Fibroblast of skin of back (primary cell): ENCODE measurements around the gene ZNF550. TPM values are rescaled to one million over a fixed set of nuclear protein-coding genes. Genes with fewer than 3 reads are reported as not detected.
A peak's percentile ranks its signal among the peaks of the same experiment; 100 is the strongest.

Source experiments
- DNase-seq: peaks from one replicate; pipeline ENCODE4 v3.0.0-alpha.2; 2013
- polyA plus RNA-seq, 2 experiments: library from polyadenylated mRNA; unstranded; fragments of 120-200 nt; gene quantifications; one replicate each; pipeline ENCODE4 v1.2.1, GENCODE V29; 2013; ENCODE audit not compliant: insufficient read length in 2 of 2

ZNF550 gene
- polyA plus RNA-seq (2013, experiment 1 of 2; ENCODE audit: insufficient read length): 6.0 TPM
- 5.9 TPM for polyA plus RNA-seq (2013, experiment 2 of 2; ENCODE audit: insufficient read length)

DNA sequence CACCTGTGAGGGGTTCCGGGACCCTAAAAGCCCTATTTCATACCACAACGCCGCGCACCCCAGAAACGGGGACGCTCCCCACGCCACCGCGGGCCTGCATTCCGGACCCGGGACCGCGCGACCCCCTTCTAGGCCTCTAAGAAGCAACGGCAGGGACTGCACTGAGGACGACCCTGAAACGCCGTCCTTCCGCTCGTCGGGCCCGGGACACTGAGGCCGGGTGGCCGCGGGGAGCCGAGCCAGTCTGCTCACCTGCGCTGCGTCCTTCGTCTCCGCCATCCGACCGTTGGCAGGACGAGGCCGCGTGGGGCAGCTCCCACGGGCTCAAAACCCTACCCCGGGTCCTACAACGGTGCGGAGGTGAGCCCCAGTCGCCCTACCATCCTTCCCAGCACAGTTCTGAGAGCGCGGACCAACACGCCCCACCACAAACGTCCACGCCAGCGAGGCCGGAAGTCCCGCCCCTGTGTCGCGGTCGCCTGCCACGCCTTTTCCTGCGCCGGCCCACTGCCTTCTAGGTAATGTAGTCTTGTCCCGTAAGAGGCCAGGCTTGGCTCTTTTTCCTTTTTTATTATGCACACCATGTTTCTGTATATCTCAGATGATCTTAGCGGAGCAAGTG lies at the start of gene ZNF550:
Gene ZNF550, minus strand, starts transcription at position 460 of the 622 bp plus-strand sequence. Its CDS starts 181 bp downstream, at position 279.
- DNase-seq: peak; percentile 90

DNA sequence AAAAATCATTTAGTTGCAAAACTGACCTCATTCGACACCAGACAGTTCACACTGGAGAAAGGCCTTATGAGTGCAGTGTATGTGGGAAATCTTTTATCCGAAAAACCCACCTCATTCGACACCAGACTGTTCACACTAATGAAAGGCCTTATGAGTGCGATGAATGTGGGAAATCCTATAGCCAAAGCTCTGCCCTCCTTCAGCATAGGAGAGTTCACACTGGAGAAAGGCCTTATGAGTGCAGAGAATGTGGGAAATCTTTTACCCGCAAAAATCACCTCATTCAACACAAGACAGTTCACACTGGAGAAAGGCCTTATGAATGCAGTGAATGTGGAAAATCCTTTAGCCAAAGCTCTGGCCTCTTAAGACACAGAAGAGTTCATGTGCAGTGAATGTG lies 47.3 kb upstream of the ZNF550 start:
- no peak for DNase-seq

DNA sequence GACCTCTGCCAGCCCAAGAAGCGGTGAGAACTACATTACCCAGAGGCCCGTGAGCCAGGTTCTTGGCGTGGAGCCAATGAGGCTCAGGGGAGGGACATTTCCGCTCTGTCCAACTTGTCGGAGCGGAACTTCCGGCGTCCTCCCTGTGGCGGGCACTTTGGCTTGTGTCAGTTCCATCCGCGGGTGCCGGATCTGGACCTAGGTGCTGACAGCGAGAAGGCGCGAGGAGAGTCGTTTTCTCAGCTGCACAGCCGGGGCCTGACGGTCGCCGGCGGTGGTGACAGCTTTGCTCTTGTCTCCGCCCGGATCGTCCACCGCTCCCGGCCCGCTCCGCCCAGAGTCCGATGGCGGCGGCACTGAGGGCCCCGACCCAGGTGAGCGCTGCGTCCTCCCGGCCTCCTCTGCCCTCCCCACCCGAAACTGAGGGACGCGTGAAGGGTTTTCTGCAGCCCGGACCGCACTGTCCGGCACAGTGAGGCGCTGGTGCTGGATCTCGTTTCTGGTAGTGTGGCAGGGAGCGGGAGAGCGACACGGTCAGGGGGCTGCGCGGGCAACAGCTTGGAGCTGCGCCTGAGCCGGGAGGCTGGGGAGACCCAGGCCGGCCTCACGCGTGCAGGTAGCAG lies 40.2 kb upstream of the ZNF550 start, which contains the start of gene ZNF530:
Gene ZNF530, plus strand, starts transcription at position 125 of the 623 bp plus-strand sequence. CDS start 4,461 bp downstream, outside the sequence.
- DNase-seq: peak; percentile 95

DNA sequence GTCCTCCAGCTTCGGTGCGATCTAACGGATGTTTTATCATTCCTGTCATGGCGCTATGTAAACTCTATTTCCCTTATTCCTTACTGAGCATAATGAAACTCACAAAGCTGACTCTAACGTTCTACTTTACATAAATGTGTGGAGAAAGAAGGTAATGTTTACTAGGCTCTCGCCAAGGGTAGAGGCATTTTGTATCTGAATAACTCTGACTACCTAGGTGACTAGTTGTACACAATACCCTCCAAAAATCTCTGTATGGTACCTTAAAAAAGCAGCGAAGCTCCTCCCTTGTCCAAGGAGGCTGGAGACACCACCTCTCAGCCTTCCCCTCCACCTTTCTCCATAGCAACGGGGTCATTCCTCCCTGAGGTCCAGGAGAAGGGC lies 39.7 kb upstream of the ZNF550 start:
- no peak for DNase-seq

DNA sequence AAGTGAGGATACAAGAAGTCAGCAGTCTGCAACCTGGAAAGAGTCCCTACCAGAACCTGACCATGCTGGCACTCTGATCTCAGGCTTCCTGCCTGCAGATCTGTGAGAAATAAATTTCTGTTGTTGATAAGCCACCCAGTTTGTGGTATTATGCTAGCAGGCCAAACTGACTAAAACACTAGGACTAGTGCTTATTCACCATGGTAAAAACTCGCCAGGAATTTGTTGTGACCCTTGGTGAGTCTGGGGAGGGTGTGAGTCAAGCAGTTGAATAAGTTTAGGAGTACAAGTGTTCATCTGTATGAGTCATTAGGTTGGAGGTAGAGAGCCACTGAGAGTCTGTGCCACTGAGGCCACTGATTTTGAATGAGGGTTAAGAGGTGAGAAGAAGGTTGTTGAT lies 27.9 kb upstream of the ZNF550 start:
- DNase-seq: peak; percentile 57

DNA sequence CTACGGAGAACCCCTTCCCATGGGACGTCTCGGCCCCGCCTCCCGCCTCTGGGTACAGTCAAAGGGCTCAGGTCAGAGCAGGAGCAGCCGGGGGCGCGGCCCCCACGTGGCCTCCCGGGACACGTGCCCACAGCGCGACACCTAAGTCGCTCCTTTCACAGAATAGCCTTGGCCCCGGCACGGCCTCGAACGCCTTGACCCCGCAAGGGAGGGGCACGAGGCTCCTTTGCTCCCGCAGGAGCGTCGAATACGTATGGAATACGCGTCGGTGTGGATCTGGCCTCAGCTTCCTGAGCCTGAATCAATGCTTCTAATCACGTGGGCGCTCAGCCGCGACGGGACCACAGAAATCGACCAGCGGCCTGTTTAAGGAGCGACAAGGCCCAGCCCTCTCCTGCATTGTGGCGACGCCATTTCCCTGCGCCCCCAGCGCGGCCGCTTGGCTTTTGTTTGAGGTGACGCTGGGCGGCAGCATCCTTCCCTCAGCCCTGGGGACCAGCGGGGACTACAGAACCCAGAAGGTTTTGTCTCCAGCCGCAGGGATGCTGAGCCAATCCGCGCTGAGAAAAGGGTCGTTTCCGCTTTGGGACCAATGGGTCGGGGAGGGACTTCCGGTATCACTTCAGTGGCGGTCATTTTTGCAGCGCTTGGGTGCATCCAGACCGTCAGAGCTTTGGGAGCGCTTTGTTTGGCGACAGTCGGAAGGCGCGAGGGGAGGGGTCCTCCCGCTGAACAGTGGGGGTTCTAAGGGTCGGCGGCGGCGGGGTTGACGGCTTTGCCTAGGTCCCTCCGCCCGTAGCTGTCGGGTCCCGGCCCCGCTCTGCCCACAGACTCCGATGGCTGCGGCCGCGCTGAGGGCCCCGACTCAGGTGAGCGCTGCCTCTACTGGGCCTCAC lies 24.1 kb upstream of the ZNF550 start, which contains the start of gene ZIK1:
Gene ZIK1, plus strand, starts transcription at position 625 of the 896 bp plus-strand sequence. Its CDS starts 212 bp downstream, at position 837.
- DNase-seq: peak; percentile 97

DNA sequence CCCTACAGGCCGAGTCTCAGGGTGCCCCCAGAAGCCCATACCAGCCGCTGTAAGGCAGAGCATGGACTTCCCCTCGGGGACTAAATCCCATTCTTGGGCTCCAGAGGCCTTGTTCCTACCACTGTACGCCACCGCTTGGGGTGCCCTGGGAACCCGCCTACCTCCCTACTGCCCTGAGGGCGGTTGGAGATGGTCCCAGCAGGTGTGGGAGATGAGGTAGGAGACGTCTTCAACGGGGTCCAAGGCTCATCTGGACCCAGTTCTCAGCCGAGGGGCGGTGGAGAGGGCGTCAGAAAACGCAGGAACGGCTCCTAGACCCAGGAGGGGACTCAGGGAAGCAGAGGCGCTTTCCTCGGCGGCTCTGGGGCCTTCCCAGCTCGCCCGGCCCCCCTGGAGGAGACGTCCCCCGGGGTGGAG lies 23.4 kb upstream of the ZNF550 start:
- no peak for DNase-seq

DNA sequence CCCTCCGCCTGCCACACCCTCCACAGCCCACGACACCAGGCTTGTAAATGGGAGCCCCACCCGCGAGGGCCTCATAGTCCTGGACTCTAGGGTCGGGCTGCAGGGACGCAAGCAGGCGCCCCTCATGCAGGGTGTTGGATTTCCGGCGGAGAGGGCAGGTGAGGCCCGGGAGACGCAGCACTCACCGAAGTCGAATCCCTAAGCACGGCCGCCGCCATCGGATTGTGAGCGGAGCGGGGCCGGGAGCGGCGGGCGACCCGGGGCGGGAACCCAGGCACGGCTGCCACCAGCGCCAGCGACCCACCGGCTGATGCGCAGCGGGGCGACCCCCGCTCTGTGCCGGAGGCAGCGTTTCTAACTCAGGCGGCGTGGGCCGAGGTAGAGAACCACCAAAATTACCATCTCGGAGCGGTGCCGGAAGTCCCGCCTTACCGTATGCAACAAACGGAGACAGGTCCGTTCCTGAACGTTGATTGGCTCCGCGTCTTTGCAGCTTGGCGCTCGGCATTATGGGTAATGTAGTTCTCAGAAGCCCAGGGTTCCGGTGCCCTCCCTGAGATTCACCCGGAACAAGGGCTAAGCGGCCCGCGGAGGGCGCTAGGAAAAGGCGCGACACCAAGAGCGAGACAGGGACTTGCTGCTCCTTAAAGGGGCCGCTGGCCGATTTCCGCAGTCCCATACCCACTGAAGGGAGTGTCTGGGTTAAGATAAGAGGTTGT lies 19.0 kb upstream of the ZNF550 start, which contains the start of gene ZNF416:
Gene ZNF416, minus strand, starts transcription at position 425 of the 719 bp plus-strand sequence. Its CDS starts 207 bp downstream, at position 218.
- peak; percentile 99 for DNase-seq

DNA sequence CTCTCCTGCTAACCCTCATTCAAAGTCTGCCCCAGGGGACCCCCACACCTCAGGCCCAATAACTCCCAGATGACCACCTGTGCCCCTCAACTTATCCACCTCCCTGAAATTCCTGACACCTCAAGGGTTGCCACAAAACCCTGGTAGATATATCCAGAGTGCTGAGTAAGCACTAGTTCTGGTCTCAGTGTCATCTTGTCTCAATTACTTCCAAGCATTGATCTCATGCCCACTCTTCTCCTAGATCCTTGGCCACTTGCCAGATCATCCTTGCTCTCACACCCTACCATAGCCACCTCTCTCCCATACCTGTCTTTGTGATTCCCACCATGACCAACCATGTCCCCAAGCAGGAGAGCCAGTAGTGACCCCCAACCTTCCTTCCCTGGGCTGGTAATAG lies 17.0 kb upstream of the ZNF550 start:
- no peak for DNase-seq

DNA sequence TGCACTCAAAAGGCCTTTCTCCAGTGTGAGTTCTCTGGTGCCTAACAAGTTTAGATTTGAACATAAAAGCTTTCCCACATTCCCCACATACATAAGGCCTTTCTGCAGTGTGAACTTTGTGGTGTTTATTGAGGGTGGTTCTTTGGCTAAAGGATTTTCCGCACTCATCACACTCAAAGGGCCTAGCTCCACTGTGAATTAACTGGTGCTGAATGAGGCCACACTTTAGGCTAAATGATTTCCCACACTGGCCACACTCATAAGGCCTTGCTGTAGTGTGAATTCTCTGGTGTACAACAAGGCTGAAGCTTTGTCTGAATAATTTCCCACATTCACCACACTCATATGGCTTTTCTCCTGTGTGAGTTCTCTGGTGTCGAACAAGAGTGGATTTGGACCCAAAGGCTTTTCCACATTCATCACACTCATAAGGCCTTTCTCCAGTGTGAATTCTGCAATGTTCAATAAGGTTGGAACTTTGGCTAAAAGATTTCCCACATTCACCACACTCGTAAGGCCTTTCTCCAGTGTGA lies 12.8 kb upstream of the ZNF550 start:
- DNase-seq: no peak

DNA sequence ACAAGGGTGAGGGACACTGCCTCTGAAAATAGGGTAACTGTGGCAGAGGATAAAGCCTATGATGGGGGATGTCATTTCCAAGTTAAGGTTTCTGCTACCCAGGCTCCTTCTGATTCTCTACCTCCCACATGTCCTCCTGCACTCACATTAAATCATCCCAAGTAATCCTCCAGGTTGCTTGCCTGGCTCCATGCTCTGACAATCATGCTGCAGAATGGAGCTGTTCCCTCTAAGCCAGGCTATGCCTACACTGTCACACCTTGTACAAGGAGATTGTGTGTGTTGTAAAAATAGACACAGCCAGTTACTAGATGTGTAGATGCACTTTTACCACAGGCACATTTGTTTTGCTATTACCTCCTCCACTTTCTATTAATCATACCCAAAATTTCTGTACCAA lies 11.0 kb upstream of the ZNF550 start:
- no peak for DNase-seq

DNA sequence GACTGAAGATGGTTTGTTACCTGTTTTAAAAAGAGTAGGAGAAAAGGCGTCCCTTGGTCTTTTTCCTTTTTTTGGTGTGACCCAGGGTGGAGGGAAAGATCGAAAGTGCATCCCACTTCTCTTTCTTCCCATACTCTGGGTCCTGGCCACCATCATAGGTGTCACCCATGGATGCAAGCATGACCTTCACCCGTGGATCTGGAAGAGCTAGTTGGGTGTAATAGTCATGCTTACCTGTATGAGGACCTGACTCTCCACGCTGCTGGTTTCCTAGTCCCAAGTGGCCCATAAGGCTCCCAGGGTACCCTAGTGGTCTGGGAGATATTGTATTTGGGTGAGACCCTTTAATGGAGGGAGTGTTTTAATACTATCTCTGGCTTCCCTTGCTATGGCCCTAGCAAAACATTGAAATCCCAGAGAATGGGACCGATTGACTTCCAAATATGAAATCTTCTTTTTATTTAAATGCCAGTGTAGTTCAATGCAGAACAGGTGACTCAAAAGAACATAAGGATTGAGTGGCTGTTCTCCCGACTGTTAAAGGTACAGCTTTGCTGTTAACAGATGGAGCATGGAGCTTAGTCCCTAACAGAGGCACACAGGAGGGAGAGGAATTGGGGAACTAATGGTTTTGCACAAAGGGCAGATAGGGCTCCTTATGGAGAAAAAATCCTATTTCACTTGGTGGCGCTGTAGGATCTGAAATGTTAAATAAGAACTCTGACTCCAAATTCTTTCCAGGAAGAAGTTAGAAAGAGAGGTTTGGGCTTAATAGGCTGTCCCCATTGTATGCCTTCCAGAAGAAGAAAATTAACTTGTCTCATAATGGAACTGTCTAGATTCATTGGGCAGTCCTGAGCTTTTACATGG lies 7.0 kb upstream of the ZNF550 start:
- peak; percentile 26 for DNase-seq

DNA sequence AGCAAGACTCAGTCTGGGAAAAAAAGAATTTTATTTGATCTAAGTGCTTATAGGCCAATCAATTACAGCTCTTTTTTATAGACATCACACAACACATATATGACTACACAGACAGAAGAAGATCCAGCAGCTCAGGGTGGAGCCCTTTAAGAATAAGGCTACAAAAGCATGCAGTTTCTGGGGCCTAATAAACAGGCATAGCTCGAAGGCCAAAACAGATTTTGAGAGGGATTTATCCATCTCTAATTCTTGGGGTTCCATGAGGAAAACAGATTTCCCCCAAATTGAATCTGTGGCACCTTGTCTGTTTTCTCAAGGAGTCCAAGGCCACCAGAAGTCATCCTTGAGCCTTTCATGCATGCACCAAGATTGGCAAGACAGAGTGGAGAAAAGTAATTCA lies 3.9 kb upstream of the ZNF550 start:
- DNase-seq: no peak

DNA sequence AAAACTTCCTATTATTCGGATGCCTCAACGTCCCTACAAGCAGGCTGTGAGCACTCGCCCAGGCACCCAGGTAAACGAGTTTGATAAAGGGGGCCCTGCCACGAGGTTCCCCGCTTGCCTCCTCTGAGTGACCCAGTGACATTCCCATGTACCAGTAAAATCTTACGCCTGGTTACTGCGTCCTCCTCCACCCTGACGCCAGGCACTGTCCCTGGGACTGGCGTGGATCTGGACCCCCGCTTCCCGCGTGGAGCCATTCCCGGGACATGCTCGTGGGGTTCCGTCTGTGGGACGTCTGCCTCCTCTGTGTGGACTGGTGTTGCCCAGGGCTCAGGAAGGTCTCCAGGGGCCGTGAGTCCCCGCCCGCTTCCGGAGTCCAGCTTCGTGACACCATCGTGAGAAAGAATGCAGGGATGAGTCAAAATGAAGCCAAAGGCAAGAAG lies 407 bp upstream of the ZNF550 start:
- DNase-seq: peak; percentile 92

DNA sequence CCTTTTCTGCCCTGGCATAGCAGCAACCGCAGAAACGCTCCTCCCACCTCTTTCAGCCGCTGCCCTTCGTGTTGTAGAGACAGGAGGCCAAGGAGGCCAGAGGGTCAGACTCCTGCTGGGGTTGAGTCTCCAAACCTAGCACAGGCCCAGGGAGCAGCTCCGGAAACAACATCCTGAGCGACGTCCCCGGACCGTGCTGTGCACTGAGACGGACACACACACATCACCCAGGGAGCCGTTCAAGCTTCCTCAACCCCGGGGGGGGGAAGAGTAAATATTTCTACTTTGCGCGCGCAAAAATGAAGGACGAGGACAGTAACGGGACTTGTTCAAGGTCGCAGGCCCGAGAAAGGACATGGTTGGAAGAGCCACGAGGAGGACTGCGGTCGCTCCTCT lies 657 bp downstream of the ZNF550 start:
- DNase-seq: peak; percentile 27

DNA sequence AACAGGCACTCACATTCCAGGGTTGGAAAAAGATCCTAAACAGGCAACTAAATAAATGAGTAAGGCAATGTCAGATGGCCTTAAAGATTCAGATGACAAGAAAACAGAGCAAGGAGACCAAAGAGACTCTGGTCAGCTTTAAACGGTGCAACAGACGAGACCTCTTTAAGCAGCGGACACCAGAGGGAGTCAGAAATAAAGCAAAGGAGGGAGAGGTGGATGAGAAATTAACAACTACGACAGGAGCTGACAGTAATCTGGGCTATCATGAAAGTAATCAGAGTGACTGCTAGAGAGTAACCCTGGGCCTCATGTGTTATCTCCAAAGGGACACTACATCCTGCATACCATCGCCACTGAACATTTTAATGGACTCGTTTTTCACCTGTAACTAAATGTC lies 1.1 kb downstream of the ZNF550 start:
- peak; percentile 17 for DNase-seq

DNA sequence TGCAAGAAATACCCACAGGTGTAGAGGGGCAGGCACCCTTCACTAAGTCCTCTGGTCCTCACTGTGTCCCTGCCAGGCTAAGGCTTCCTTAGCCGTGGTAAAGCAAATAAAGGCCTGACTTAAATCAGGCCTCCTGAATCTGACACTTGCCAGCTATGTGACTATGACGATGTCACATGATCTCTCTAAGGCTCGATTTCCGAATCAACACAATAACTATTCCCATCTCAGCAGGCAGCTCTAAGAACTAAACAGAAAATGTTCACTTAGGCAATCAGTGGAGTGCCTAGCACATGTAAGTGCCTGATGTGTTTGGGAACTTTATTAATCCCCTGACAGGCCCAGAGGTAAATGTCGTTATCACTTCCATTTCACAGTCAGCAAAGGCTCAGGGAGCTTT lies 2.0 kb downstream of the ZNF550 start:
- no peak for DNase-seq

DNA sequence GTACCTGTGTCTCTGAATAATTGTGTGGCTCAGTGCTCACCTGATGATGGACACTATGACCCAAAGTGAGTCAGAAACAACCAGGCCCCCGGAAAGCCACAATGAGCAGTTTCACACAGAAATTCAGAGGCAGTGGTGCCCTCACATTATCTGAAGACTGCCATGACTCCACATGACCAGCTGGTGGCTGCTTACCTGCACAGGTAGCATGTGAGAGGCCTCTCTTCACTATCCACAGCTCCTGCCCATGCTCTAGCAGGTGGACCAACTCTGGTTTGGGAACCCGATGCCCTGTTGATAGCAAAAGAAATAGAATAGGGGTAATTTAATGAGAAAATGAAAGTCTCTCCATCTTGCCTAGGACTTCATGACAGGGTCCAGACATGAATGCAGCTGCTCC lies 7.2 kb downstream of the ZNF550 start:
- no peak for DNase-seq

DNA sequence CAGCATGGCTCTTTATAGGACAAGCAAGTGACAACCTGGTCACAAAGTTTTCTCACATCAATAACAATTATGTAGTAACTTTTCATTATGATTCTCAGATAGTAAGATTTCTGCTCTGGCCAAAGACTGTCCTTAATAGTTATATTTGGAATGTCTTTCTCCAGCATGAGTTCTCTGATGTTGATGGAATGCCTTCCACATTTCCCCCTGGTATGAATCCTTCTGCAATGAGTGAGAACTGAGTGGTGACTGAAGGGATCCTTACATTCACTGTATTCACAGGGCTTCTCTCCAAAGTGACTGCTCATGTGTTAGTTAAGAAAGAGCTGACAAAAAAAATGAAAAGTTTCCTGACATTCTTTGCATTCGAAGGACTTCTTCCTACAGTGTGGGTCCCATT lies 13.2 kb downstream of the ZNF550 start:
- DNase-seq: no peak

DNA sequence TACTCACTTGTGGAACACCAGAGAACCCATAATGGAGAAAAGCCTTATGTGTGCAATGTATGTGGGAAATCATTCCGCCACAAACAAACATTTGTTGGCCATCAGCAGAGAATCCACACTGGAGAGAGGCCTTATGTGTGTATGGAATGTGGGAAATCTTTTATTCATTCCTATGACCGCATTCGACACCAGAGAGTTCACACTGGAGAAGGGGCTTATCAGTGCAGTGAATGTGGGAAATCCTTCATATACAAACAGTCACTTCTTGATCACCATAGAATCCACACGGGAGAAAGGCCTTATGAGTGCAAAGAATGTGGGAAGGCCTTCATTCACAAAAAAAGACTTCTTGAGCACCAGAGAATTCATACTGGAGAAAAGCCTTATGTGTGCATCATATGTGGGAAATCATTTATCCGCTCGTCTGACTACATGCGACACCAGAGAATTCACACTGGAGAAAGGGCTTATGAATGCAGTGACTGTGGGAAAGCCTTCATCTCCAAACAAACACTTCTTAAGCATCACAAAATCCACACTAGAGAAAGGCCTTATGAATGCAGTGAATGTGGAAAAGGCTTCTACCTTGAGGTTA lies 21.6 kb downstream of the ZNF550 start:
- DNase-seq: peak; percentile 1
